Right lobe of liver (tissue), 6 donors: Measurements from ENCODE around the gene THRA. TPM values are rescaled to one million over a fixed set of nuclear protein-coding genes. Genes with fewer than 3 reads are reported as not detected.

Source experiments
- ATAC-seq, 4 donors: fragments of 200-7000 bp; cut with Tn5 transposase; one replicate each; pipeline ENCODE4 v1.9.1; 2020; ENCODE audit warnings: mild to moderate bottlenecking in 4 of 4, moderate library complexity in 4 of 4
- DNase-seq, 3 donors: peaks; one replicate each; pipeline ENCODE4 v3.0.0-alpha.2; 2020
- H3K27ac ChIP-seq, 3 donors: fragments of 200-600 bp; one replicate each; pipeline ENCODE4 v1.8.0; 2022
- H3K27me3 ChIP-seq, 2 donors: fragments of 200-600 bp; one replicate each; pipeline ENCODE4 v1.8.0; 2022
- H3K36me3 ChIP-seq, 4 donors: fragments of 200-600 bp; sonication (generic) in 1 of 4; one replicate each; pipeline versions ENCODE4 v1.5.1 to v1.8.0; 2017 to 2022; ENCODE audit warnings: control low read depth in 1 of 4
- H3K4me1 ChIP-seq, 4 donors: fragments of 200-600 bp; sonication (generic) in 1 of 4; one replicate each; pipeline versions ENCODE4 v1.5.1 to v1.8.0; 2017 to 2022; ENCODE audit warnings: control low read depth in 1 of 4
- H3K4me3 ChIP-seq, 3 donors: fragments of 200-600 bp; one replicate each; pipeline ENCODE4 v1.8.0; 2022
- H3K9me3 ChIP-seq, 4 donors: fragments of 200-600 bp; sonication (generic) in 1 of 4; one replicate each; pipeline versions ENCODE4 v1.5.1 to v1.8.0; 2017 to 2022; ENCODE audit warnings: control low read depth in 1 of 4
- CTCF ChIP-seq, 4 donors: fragments of 200-600 bp in 3 of 4; fragments of 450-650 bp in 1 of 4; IDR thresholded peaks; one replicate each; pipeline versions ENCODE4 v1.5.1 to v1.8.0; 2016 to 2022; ENCODE audit warnings: antibody characterized with exemption in 4 of 4, mild to moderate bottlenecking in 2 of 4
- POLR2A ChIP-seq: fragments of 450-650 bp; IDR thresholded peaks from one replicate; pipeline ENCODE4 v1.6.1; 2017; ENCODE audit warnings: antibody characterized with exemption, mild to moderate bottlenecking
- WGBS: methylation state at CpG from one replicate; pipeline ENCODE4 v1.1.6; 2018; ENCODE audit warnings: low coverage, low lambda C conversion rate; ENCODE audit not compliant: insufficient coverage; ENCODE audit errors: missing lambda C conversion rate; 5-methylcytosine and 5-hydroxymethylcytosine counted together
- intact Hi-C, 2 donors: fragments of 100-400 bp; cut with DNase I; formaldehyde crosslinking; loops; one replicate each; pipeline versions ENCODE4 v1.11.2 to v1.14.1; 2022
- total RNA-seq, 6 experiments: library from RNA; depleted of rRNA in 2 of 6; stranded (reverse); fragments of >200 nt in 2 of 6; fragmentation: NEBNext Ultra II Directional in 3 of 6; extraction: Animal tissue kit (Norgen Biotek cat#: 25700) in 3 of 6; gene quantifications; one replicate each; pipeline versions ENCODE4 v1.1.0 to v1.2.4, GENCODE V29; 2016 to 2023
- donor health status: DM: no; HTN: yes; CAD: no.
- donor health status: DM: no; HTN: no; CAD: no.
- donor health status: DM: no; HTN: no; CAD: no.
- donor health status: DM: no; HTN: yes; CAD: no.
- donor health status: DM: no; HTN: yes; CAD: no.

THRA gene
- total RNA-seq, 6 experiments from 2014 or later = 3.7 to 9.4 (median 7.7) TPM

- Histone ChIP-seq H3K4me1 (peaks cover 0 to 13% (median 4%) of the 10 kb centered on the region in 4 donors), H3K9me3 (no peaks in the 10 kb centered on the region), H3K27me3 (no peaks in the 10 kb centered on the region), H3K4me3 (no peak overlapping the region), H3K36me3 (peaks cover 0 to 36% (median 20%) of the 10 kb centered on the region in 4 donors), H3K27ac (no peak overlapping the region)
- 61% methylated on average over 6 of the region's 14 CpGs for WGBS
- TF ChIP-seq POLR2A (no peak), CTCF (IDR thresholded peaks at IDR 0.05) (no peak)
- DNase-seq (no peak), ATAC-seq (no peak)
- intact Hi-C loops = no loop called here
These were observed 27.7 kb downstream of the THRA start for GRCh38 chr17:40090237-40091119.

- H3K27ac ChIP-seq = no peak overlapping the region
- intact Hi-C loops = no loop called here
- TF ChIP-seq POLR2A (peak; percentile 11), CTCF (IDR thresholded peaks at IDR 0.05) (no peak)
- no peaks in the 10 kb centered on the region for H3K27me3 ChIP-seq
- 31% methylated on average over 4 of the region's 18 CpGs for WGBS
- ATAC-seq (peak in 3 of 4 donors; percentile 2 to 21 (median 10)), DNase-seq (no peak)
- peaks cover 0 to 27% (median 13%) of the 10 kb centered on the region in 4 donors for H3K4me1 ChIP-seq
- H3K4me3 ChIP-seq = no peak overlapping the region
- peaks cover 0 to 48% (median 27%) of the 10 kb centered on the region in 4 donors for H3K36me3 ChIP-seq
- no peaks in the 10 kb centered on the region for H3K9me3 ChIP-seq
These were observed 29.1 kb downstream of the THRA start for GRCh38 chr17:40091691-40092397.

- no peak for TF ChIP-seq POLR2A
- TF ChIP-seq CTCF (IDR thresholded peaks at IDR 0.05) = no peak
- Histone ChIP-seq H3K4me3 (no peak overlapping the region), H3K9me3 (no peaks in the 10 kb centered on the region), H3K27ac (no peak overlapping the region), H3K36me3 (peaks cover 0 to 53% (median 30%) of the 10 kb centered on the region in 4 donors), H3K4me1 (peaks cover 0 to 34% (median 17%) of the 10 kb centered on the region in 4 donors), H3K27me3 (no peaks in the 10 kb centered on the region)
- DNase-seq = no peak
- 31% methylated on average over 3 of the region's 3 CpGs for WGBS
- intact Hi-C loops = no loop called here
- ATAC-seq = no peak
These were observed 29.8 kb downstream of the THRA start for GRCh38 chr17:40092581-40092980.

GRCh38 chr17:40093005-40093579 lies 30.3 kb downstream of the THRA start:
- Histone ChIP-seq H3K4me1 (peaks cover 0 to 39% (median 20%) of the 10 kb centered on the region in 4 donors), H3K27ac (no peak overlapping the region), H3K9me3 (no peaks in the 10 kb centered on the region), H3K27me3 (no peaks in the 10 kb centered on the region), H3K4me3 (no peak overlapping the region), H3K36me3 (peaks cover 0 to 51% (median 30%) of the 10 kb centered on the region in 4 donors)
- ATAC-seq = no peak
- TF ChIP-seq POLR2A = no peak
- no peak for TF ChIP-seq CTCF (IDR thresholded peaks at IDR 0.05)
- WGBS = 56% methylated on average over 8 of the region's 29 CpGs
- no peak for DNase-seq
- intact Hi-C loops = no loop called here
